NCI-H2227 (cell line): ENCODE data around the gene ABCC8.
A peak's percentile ranks its signal among the peaks of the same experiment; 100 is the strongest.

Experiments
- DNase-seq: peaks from one replicate; lab custom pipeline; 2025; ENCODE audit not compliant: unreplicated experiment; lab: John Stamatoyannopoulos, UW

The ABCC8 gene

GRCh38 chr11:17354601-17354991 is 122.0 kb downstream of the ABCC8 start:
- DNase-seq: peak; percentile 81

GRCh38 chr11:17353821-17354600 is 122.6 kb downstream of the ABCC8 start:
- no peak for DNase-seq

GRCh38 chr11:17352950-17353820 is 123.5 kb downstream of the ABCC8 start:
- DNase-seq: peak; percentile 86

GRCh38 chr11:17351510-17352176 is 125.0 kb downstream of the ABCC8 start, which contains the start of gene NCR3LG1:
Gene NCR3LG1, plus strand, starts transcription at chr11:17351800. Its CDS starts 170 bp downstream, at chr11:17351970.
- DNase-seq: peak; percentile 90

- no peak for DNase-seq
Measured at GRCh38 chr11:17351172-17351509, 125.5 kb downstream of the ABCC8 start.

- no peak for DNase-seq
Measured at GRCh38 chr11:17350455-17351171, 126.0 kb downstream of the ABCC8 start.

GRCh38 chr11:17347676-17348075 is 129.0 kb downstream of the ABCC8 start:
- DNase-seq: no peak

- no peak for DNase-seq
Measured at GRCh38 chr11:17343907-17344306, 132.7 kb downstream of the ABCC8 start.

- no peak for DNase-seq
Measured at GRCh38 chr11:17343257-17343656, 133.4 kb downstream of the ABCC8 start.
